Astrocyte of the spinal cord (primary cell): Measurements from ENCODE around the gene SLC19A1.
"Not testable (repeated sequence)": the region's sequence is repeated elsewhere in the genome, so short reads cannot be mapped to it uniquely, and the experiment has no call there.

ENCODE experiments used
- DNase-seq: peaks from one replicate; pipeline ENCODE4 v3.0.0; 2011; ENCODE audit warnings: low read depth, low spot score
- H3K4me3 ChIP-seq: 2 replicates; pipeline ENCODE4 v1.5.1; 2011; ENCODE audit warnings: low read depth, mild to moderate bottlenecking, low read length, moderate library complexity
- CTCF ChIP-seq: IDR thresholded peaks from 2 replicates; pipeline ENCODE4 v1.5.1; 2012; ENCODE audit warnings: low read depth, mild to moderate bottlenecking, low read length, inconsistent platforms
- in situ Hi-C: cut with HindIII; loops from 2 replicates; pipeline ENCODE4 v1.10.0; 2017; ENCODE audit warnings: low sequenced_read_pairs

The SLC19A1 gene

GRCh38 chr21:45568383-45568782, 26.1 kb upstream of the SLC19A1 start:
- in situ Hi-C loops, result no loop called here
- no peak for DNase-seq
- no peak for TF ChIP-seq CTCF
- no peak overlapping the region for H3K4me3 ChIP-seq

- DNase-seq, H3K4me3 ChIP-seq, in situ Hi-C loops: not testable (repeated sequence)
Observed at GRCh38 chr21:45564137-45564536, 21.9 kb upstream of the SLC19A1 start.

GRCh38 chr21:45562965-45563364, 20.7 kb upstream of the SLC19A1 start:
- TF ChIP-seq CTCF, result no peak
- in situ Hi-C loops, result no loop called here
- H3K4me3 ChIP-seq, result no peak overlapping the region
- no peak for DNase-seq

- DNase-seq, result no peak
- TF ChIP-seq CTCF, result no peak
- in situ Hi-C loops, result no loop called here
Observed at GRCh38 chr21:45562402-45562801, 20.2 kb upstream of the SLC19A1 start.

GRCh38 chr21:45561241-45561640, 19.0 kb upstream of the SLC19A1 start:
- H3K4me3 ChIP-seq, DNase-seq, in situ Hi-C loops: not testable (repeated sequence)

More at GRCh38 chr21:45562402-45562801, 20.2 kb upstream of the SLC19A1 start:
- no peak overlapping the region for H3K4me3 ChIP-seq

- no peak overlapping the region for H3K4me3 ChIP-seq
- in situ Hi-C loops, result no loop called here
- no peak for DNase-seq
- no peak for TF ChIP-seq CTCF
Observed at GRCh38 chr21:45560106-45561021, 18.1 kb upstream of the SLC19A1 start.

GRCh38 chr21:45559216-45560105, 17.2 kb upstream of the SLC19A1 start:
- H3K4me3 ChIP-seq, result no peak overlapping the region
- TF ChIP-seq CTCF, result no peak
- DNase-seq, result no peak
- in situ Hi-C loops, result no loop called here
